ENCODE data around the gene CDC34. TPM values are rescaled to one million over a fixed set of nuclear protein-coding genes. Genes with fewer than 3 reads are reported as not detected.

The CDC34 gene
- total and polyA plus RNA-seq, 9 of the 15 experiments (the other 6 are each of a cell fraction or from before 2014, with no cell fraction given) = 0.80 to 203 (median 65.5) TPM

GRCh38 chr19:576768-577438 is 45.3 kb downstream of the CDC34 start:
- no TSS peak for BruUV-seq (replicated peaks)
- no peaks in the 10 kb centered on the region for H3K9me3 ChIP-seq (replicated peaks; ENCODE audit: control insufficient read depth, insufficient read depth, low read depth, low read length)
- H3K4me1 ChIP-seq (replicated peaks in 1 of 2; ENCODE audit: control insufficient read depth in 2 of 2, insufficient read depth in 2 of 2, low read length in 2 of 2) = peaks cover 28 to 89% of the 10 kb centered on the region in 2 experiments
- H3K36me3 ChIP-seq (ENCODE audit: control insufficient read depth, insufficient read depth, low read length) = peaks cover 60% of the 10 kb centered on the region; the same call in 2 of the 3 replicates
- H3K4me3 ChIP-seq = no peak overlapping the region
- H3K27me3 ChIP-seq (ENCODE audit: control insufficient read depth in 2 of 2, insufficient read depth in 2 of 2, low read length in 2 of 2) = no peaks in the 10 kb centered on the region
- POLR2A ChIA-PET = interaction anchor here (0.6 to 0.8 kb wide), 2 partner anchors 31 to 227 kb away, joined by 4 to 5 read pairs; no protein-coding TSS in a partner anchor
- FAIRE-seq = no peak
- WGBS (ENCODE audit: insufficient coverage, low coverage, missing lambda C conversion rate) = 79% methylated on average over 21 of the region's 28 CpGs
- peak overlapping the region in 1 of 2 experiments; percentile 83; a peak in 2 of 4 replicates for H3K9ac ChIP-seq (ENCODE audit: insufficient read depth in 1 of 2, low read depth in 2 of 2, low read length in 2 of 2)
- H3K4me2 ChIP-seq (ENCODE audit: insufficient read depth, low read length) = no peak overlapping the region
- peaks cover 81% of the 10 kb centered on the region for H3K79me2 ChIP-seq (ENCODE audit: control insufficient read depth, insufficient read depth, low read length)
- in situ Hi-C loops (cut with MboI) = no loop called here
- ATAC-seq = no peak
- intact Hi-C loops (cut with micrococcal nuclease) = no loop called here
- peaks cover 15% of the 10 kb centered on the region for H3K9me1 ChIP-seq (ENCODE audit: control insufficient read depth, insufficient read depth, low read length)
- no peak overlapping the region; the same call in 2 of the 3 replicates for H3K27ac ChIP-seq (ENCODE audit: extremely low read depth, low read depth, low read length)
- CTCF ChIA-PET (ENCODE audit: low intra/inter-chr PET ratio) = no interaction called here
- H4K20me1 ChIP-seq (replicated peaks; ENCODE audit: control insufficient read depth, insufficient read depth, low read length) = peaks cover 72% of the 10 kb centered on the region
- H2AFZ ChIP-seq (ENCODE audit: low read depth, low read length) = no peak overlapping the region
- DNase-seq (ENCODE audit: extremely low read depth in 1 of 4, low spot score in 3 of 4) = no peak
- no peak for TF ChIP-seq ZKSCAN3 (CRISPR knock-in tag; IDR thresholded peaks at IDR 0.05)
- no peak for TF ChIP-seq MBD1 (CRISPR knock-in tag; IDR thresholded peaks at IDR 0.05)
- no peak for TF ChIP-seq NR2F6 (CRISPR knock-in tag; IDR thresholded peaks at IDR 0.05)
- TF ChIP-seq PKNOX1 (IDR thresholded peaks at IDR 0.05) = no peak
- no peak for TF ChIP-seq CEBPZ (IDR thresholded peaks at IDR 0.05; ENCODE audit: borderline replicate concordance, low read depth, low read length)
- TF ChIP-seq ERF (CRISPR knock-in tag; IDR thresholded peaks at IDR 0.05) = no peak
- no peak for TF ChIP-seq BRF1 (IDR thresholded peaks at IDR 0.05; ENCODE audit: borderline replicate concordance, extremely low read depth, insufficient read length)
- no peak for TF ChIP-seq HDGF (IDR thresholded peaks at IDR 0.05)
- peak; percentile 25 for TF ChIP-seq RBM22 (IDR thresholded peaks at IDR 0.05; ENCODE audit: low read depth, low read length, poor library complexity, severe bottlenecking)
- peak; percentile 84 for TF ChIP-seq ZBTB33 (CRISPR knock-in tag; IDR thresholded peaks at IDR 0.05)
- TF ChIP-seq ZFP30 (CRISPR knock-in tag; IDR thresholded peaks at IDR 0.05; ENCODE audit: borderline replicate concordance) = no peak
- no peak for TF ChIP-seq ZNF449 (CRISPR knock-in tag; IDR thresholded peaks at IDR 0.05)

Data from K562 (cell line).